ENCODE data around the gene TARBP1. TPM values are rescaled to one million over a fixed set of nuclear protein-coding genes. Genes with fewer than 3 reads are reported as not detected.

TARBP1 gene
- total and polyA plus RNA-seq, 2 of the 4 experiments (the other 2 are of a cell fraction): 10.6 to 17.7 TPM

DNA sequence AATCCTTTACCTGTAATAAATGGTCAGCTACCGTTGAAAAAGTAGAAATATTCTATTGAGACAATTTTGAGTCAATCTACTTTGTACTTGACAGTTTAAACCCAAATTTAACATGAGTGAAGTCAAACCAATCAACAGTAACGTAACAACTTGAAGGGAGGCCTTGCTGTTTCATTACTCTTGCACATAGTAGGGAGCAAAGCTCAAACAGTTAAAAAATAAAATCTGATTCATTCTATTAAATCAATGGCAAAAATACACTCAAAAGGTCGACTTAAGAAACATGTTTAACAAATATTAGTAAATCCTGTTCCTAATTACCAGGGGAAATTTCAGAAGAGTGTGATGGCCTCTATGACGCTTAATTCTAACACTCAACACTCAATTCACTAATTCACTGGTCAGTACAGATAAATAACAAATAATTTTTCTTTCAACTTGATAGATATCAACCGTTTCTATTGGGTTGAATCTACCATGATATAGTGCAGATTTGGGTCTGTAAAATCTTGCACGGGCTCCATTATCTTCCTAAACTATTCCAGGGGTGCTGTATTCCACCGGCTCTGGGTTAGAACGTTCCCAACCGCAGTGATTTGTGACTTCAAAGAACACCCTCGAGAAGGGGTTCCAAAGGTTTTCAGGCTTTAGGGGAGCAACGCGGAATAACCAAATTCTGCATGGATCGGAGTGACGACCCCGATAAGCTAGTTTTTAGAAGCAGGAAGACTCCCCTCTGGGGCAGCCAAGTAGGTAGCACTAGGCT, 1.4 kb downstream of the TARBP1 start:
- peak overlapping the region; percentile 48 for H3K23ac ChIP-seq (ENCODE audit: low read depth, low read length)
- H4K5ac ChIP-seq (ENCODE audit: low read depth, low read length): no peak overlapping the region
- H3K4ac ChIP-seq (ENCODE audit: low read depth, low read length): no peak overlapping the region
- H3K79me1 ChIP-seq (ENCODE audit: low read depth in 1 of 2, low read length in 2 of 2): peaks cover 6 to 18% of the 10 kb centered on the region in 2 experiments
- no peak overlapping the region for H3K14ac ChIP-seq (replicated peaks; ENCODE audit: low read depth, low read length)
- intact Hi-C loops (cut with micrococcal nuclease): loop anchor here (2.0 to 10.0 kb wide), 3 partner anchors 155 to 1157 kb away; no protein-coding TSS in a partner anchor
- peaks cover 3% of the 10 kb centered on the region; the same call in 1 of the 2 replicates for H4K20me1 ChIP-seq (ENCODE audit: insufficient read depth, low read length)
- H3K9ac ChIP-seq (ENCODE audit: low read depth, low read length): peak overlapping the region; percentile 76
- dilution Hi-C loops (cut with HindIII; ENCODE audit: low sequenced_read_pairs, unreplicated experiment): no loop called here
- in situ Hi-C loops (cut with MboI; ENCODE audit: low sequenced_read_pairs): loop anchor here (25.0 kb wide), 1 partner anchor 385 kb away; no protein-coding TSS in a partner anchor
- H3K4me2 ChIP-seq (ENCODE audit: low read depth, low read length): peak overlapping the region; percentile 98
- H2BK15ac ChIP-seq (ENCODE audit: low read depth, low read length): no peak overlapping the region
- no peak overlapping the region for H2BK5ac ChIP-seq (ENCODE audit: low read depth, low read length, poor library complexity, severe bottlenecking)
- H3K9me1 ChIP-seq (ENCODE audit: insufficient read depth, low read length): no peaks in the 10 kb centered on the region; the same call in none of the 2 replicates
- H2BK20ac ChIP-seq (ENCODE audit: low read depth, low read length): no peak overlapping the region
- 0 out of 2 replicates have a peak, but pooled peaks cover 2% of the 10 kb centered on the region for H3K27me3 ChIP-seq (ENCODE audit: control insufficient read depth, insufficient read depth, low read length)
- ATAC-seq (ENCODE audit: low read depth) (no peak), DNase-seq (no peak)
- TF ChIP-seq POLR2A (IDR thresholded peaks at IDR 0.05; ENCODE audit: low read depth, low read length) (no peak), NFE2L2 (IDR thresholded peaks at IDR 0.05; ENCODE audit: low read depth, low read length) (no peak), FOS (IDR thresholded peaks at IDR 0.05; ENCODE audit: low read depth, low read length) (no peak), MXI1 (IDR thresholded peaks at IDR 0.05; ENCODE audit: borderline replicate concordance, low read depth, low read length) (no peak)
- TF ChIP-seq, protein P1, sequence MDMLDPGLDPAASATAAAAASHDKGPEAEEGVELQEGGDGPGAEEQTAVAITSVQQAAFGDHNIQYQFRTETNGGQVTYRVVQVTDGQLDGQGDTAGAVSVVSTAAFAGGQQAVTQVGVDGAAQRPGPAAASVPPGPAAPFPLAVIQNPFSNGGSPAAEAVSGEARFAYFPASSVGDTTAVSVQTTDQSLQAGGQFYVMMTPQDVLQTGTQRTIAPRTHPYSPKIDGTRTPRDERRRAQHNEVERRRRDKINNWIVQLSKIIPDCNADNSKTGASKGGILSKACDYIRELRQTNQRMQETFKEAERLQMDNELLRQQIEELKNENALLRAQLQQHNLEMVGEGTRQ (IDR thresholded peaks at IDR 0.05; ENCODE audit: low read depth, low read length): no peak
- peak overlapping the region; percentile 97 for H2AFZ ChIP-seq (replicated peaks; ENCODE audit: low read length, poor library complexity)
- ChIA-PET POLR2A (ENCODE audit: unreplicated experiment) (no interaction called here), CTCF (no interaction called here)
- H2BK120ac ChIP-seq (ENCODE audit: low read depth, low read length): no peak overlapping the region
- H3K4me1 ChIP-seq (ENCODE audit: control insufficient read depth, insufficient read depth, low read length): peaks cover 8% of the 10 kb centered on the region
- H3K18ac ChIP-seq (ENCODE audit: low read depth, low read length): no peak overlapping the region
- H4K91ac ChIP-seq (ENCODE audit: insufficient read depth, low read depth, low read length): no peak overlapping the region
- H2AK5ac ChIP-seq (ENCODE audit: low read depth, low read length): no peak overlapping the region
- H2AK9ac ChIP-seq (replicated peaks; ENCODE audit: low read depth, low read length, poor library complexity): peak overlapping the region; percentile 4
- WGBS, 2 experiments (ENCODE audit: extremely low coverage in 2 of 2, insufficient read length in 1 of 2): 0% methylated on average over 2 of the region's 15 CpGs; no CpG with 5 or more reads in 1 of the 2 experiments
- peak overlapping the region; percentile 83 for H3K4me3 ChIP-seq (ENCODE audit: insufficient read depth, low read depth, low read length)
- no peaks in the 10 kb centered on the region for H3K9me3 ChIP-seq (ENCODE audit: control insufficient read depth, insufficient read depth, low read length)
- no peak overlapping the region for H3K56ac ChIP-seq (ENCODE audit: extremely low read depth, insufficient read depth, low read length)
- no peaks in the 10 kb centered on the region for H3K36me3 ChIP-seq (ENCODE audit: control insufficient read depth, insufficient read depth, low read length)
- no TSS peak for BruUV-seq (replicated peaks)
- H3K27ac ChIP-seq (ENCODE audit: insufficient read depth, low read length): peak overlapping the region; percentile 14; the same call in 1 of the 2 replicates
- peak overlapping the region in 1 of 2 experiments; percentile 12; a peak in 1 of 4 replicates for H4K8ac ChIP-seq (ENCODE audit: low read depth in 2 of 2, low read length in 2 of 2)

Measured in IMR-90 (cell line).